ENCODE measurements around the gene ARL8B. TPM values are rescaled to one million over a fixed set of nuclear protein-coding genes. Genes with fewer than 3 reads are reported as not detected.

The ARL8B gene
- total RNA-seq, 1 experiment from 2014 or later: 29.0 TPM

DNA sequence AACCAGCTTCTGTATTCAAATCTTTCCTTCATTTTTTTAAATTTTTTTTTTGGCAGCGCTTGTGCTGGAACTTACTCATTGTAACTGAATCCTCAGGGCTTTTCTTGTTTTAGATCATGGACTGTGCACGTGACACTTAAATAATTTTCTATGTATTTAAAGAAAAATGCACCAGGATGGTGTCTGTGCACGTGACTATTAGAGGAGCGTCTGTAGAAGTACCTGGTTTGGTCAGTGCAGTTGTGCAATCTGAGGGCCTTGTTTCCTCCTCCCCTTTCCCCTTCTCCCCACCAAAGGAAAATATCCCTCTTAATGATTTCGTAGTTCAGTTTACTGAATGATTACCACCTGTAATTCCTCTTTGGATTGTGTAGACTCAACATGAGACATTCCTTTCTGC is 96.7 kb downstream of the ARL8B start:
- H3K4me2 ChIP-seq (ENCODE audit: insufficient read depth, insufficient read length, low read length): no peak overlapping the region
- peaks cover 38 to 58% of the 10 kb centered on the region in 2 experiments for H3K4me1 Mint-ChIP-seq

More for the DNA sequence above, 96.7 kb downstream of the ARL8B start:
- no peak overlapping the region for H2BK15ac ChIP-seq (ENCODE audit: low read depth, low read length)
- H2BK5ac ChIP-seq (ENCODE audit: insufficient read length, low read length): no peak overlapping the region
- no peaks in the 10 kb centered on the region for H3K9me3 ChIP-seq (ENCODE audit: control insufficient read depth, low read depth, low read length)
- Mint-ChIP-seq H3K27me3 (ENCODE audit: low read depth) (no peaks in the 10 kb centered on the region), H3K9me3 (no peaks in the 10 kb centered on the region; a peak in 2 of 5 replicates), H3K4me3 (peak overlapping the region in 1 of 2 experiments; percentile 15; a peak in 2 of 5 replicates), H3K27ac (peak overlapping the region; percentile 65 to 98 (median 89)), H3K36me3 (ENCODE audit: insufficient read depth in 1 of 3, low read depth in 3 of 3) (peaks cover 29 to 33% (median 33%) of the 10 kb centered on the region in 3 experiments)
- H3K14ac ChIP-seq (ENCODE audit: insufficient read depth, low read length): no peak overlapping the region
- no peak overlapping the region for H2BK120ac ChIP-seq (ENCODE audit: low read depth, low read length, poor library complexity, severe bottlenecking)
- H3K4ac ChIP-seq (ENCODE audit: low read depth, low read length): no peak overlapping the region
- H3K18ac ChIP-seq (ENCODE audit: insufficient read length, low read depth, low read length): no peak overlapping the region
- no peak overlapping the region for H2AFZ ChIP-seq (ENCODE audit: low read length)
- H3K27me3 ChIP-seq (ENCODE audit: insufficient read depth, low read length): no peaks in the 10 kb centered on the region
- H2AK5ac ChIP-seq (ENCODE audit: insufficient read length, low read length): no peak overlapping the region
- H3K23ac ChIP-seq (ENCODE audit: insufficient read length, low read depth, low read length): no peak overlapping the region
- no peak overlapping the region for H3T11ph ChIP-seq (ENCODE audit: low read length)
- no peak overlapping the region for H3K27ac ChIP-seq (ENCODE audit: insufficient read length, low read depth, low read length)
- no peak overlapping the region for H4K5ac ChIP-seq (ENCODE audit: insufficient read length, low read depth, low read length)
- H3K23me2 ChIP-seq (ENCODE audit: insufficient read length, low read depth, low read length, poor library complexity, severe bottlenecking): no peaks in the 10 kb centered on the region
- no peak overlapping the region for H2BK20ac ChIP-seq (ENCODE audit: low read depth, low read length, poor library complexity, severe bottlenecking)
- no peaks in the 10 kb centered on the region for H3K79me1 ChIP-seq (ENCODE audit: insufficient read depth, low read depth, low read length, poor library complexity, severe bottlenecking)
- TF ChIP-seq, protein P1, sequence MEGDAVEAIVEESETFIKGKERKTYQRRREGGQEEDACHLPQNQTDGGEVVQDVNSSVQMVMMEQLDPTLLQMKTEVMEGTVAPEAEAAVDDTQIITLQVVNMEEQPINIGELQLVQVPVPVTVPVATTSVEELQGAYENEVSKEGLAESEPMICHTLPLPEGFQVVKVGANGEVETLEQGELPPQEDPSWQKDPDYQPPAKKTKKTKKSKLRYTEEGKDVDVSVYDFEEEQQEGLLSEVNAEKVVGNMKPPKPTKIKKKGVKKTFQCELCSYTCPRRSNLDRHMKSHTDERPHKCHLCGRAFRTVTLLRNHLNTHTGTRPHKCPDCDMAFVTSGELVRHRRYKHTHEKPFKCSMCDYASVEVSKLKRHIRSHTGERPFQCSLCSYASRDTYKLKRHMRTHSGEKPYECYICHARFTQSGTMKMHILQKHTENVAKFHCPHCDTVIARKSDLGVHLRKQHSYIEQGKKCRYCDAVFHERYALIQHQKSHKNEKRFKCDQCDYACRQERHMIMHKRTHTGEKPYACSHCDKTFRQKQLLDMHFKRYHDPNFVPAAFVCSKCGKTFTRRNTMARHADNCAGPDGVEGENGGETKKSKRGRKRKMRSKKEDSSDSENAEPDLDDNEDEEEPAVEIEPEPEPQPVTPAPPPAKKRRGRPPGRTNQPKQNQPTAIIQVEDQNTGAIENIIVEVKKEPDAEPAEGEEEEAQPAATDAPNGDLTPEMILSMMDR (conservative IDR thresholded peaks at IDR 0.05): no peak
- H3K9ac ChIP-seq (ENCODE audit: extremely low read depth, insufficient read length, low read length): no peak overlapping the region
- no peak overlapping the region for H2BK12ac ChIP-seq (ENCODE audit: insufficient read length, low read depth, low read length)
- no peak overlapping the region for H4K91ac ChIP-seq (ENCODE audit: insufficient read length, low read depth, low read length)
- no peak overlapping the region for H3K56ac ChIP-seq (ENCODE audit: insufficient read length, low read depth, low read length)
- no peak for DNase-seq
- no peaks in the 10 kb centered on the region for H3K79me2 ChIP-seq (ENCODE audit: insufficient read depth, low read length)
- no peaks in the 10 kb centered on the region for H4K20me1 ChIP-seq (ENCODE audit: control insufficient read depth, insufficient read depth, insufficient read length)
- whole genome bisulfite sequencing (ENCODE audit: extremely low coverage, insufficient read length, low lambda C conversion rate): no CpG with 5 or more reads among the region's 5 CpGs
- no peaks in the 10 kb centered on the region; the same call in 1 of the 2 replicates for H3K4me1 ChIP-seq (ENCODE audit: insufficient read depth, low read length)
- no peak overlapping the region for H4K8ac ChIP-seq (replicated peaks; ENCODE audit: insufficient read length, low read depth, low read length)
